Measurements from ENCODE around the gene OR6Y1.

Gene OR6Y1

GRCh38 chr1:158494796-158495195 lies 59.4 kb downstream of the OR6Y1 start:
- H3K9me3 ChIP-seq (ENCODE audit: control insufficient read depth, low read length) = no peaks in the 10 kb centered on the region
- no peaks in the 10 kb centered on the region for H3K36me3 ChIP-seq (ENCODE audit: control insufficient read depth in 1 of 2, insufficient read depth in 2 of 2, low read depth in 1 of 2, low read length in 2 of 2)
- no peak overlapping the region for H3K27ac ChIP-seq (ENCODE audit: low read length, poor library complexity, severe bottlenecking)
- H3K14ac ChIP-seq (ENCODE audit: low read length in 2 of 2) = no peak overlapping the region
- H3K4me3 ChIP-seq (ENCODE audit: insufficient read depth in 1 of 2, low read depth in 1 of 2, low read length in 2 of 2) = no peak overlapping the region
- no peak overlapping the region for H3K18ac ChIP-seq (ENCODE audit: low read depth in 1 of 2, low read length in 2 of 2)
- no peak for DNase-seq
- H3K27me3 ChIP-seq (ENCODE audit: control insufficient read depth in 1 of 2, insufficient read depth in 1 of 2, low read length in 2 of 2) = no peaks in the 10 kb centered on the region
- WGBS = no CpG with 5 or more reads among the region's 2 CpGs
- H2BK5ac ChIP-seq (ENCODE audit: low read depth, low read length, poor library complexity, severe bottlenecking) = no peak overlapping the region
- no peak overlapping the region for H2AK5ac ChIP-seq (ENCODE audit: low read length, severe bottlenecking)
- H3K4me2 ChIP-seq (ENCODE audit: low read length, poor library complexity, severe bottlenecking) = no peak overlapping the region
- no peak overlapping the region for H2BK15ac ChIP-seq (ENCODE audit: low read depth, poor library complexity, severe bottlenecking)
- no peak overlapping the region for H2AFZ ChIP-seq (ENCODE audit: low read depth, low read length)
- no peaks in the 10 kb centered on the region for H3K4me1 ChIP-seq (ENCODE audit: control insufficient read depth, insufficient read depth, low read depth, low read length)
- no peak overlapping the region for H3K23ac ChIP-seq (ENCODE audit: low read length in 2 of 2)
- no peak overlapping the region for H2BK12ac ChIP-seq (ENCODE audit: low read length in 2 of 2)
- H2BK120ac ChIP-seq (ENCODE audit: low read depth, low read length) = no peak overlapping the region
- no peaks in the 10 kb centered on the region for H3K79me1 ChIP-seq (replicated peaks; ENCODE audit: low read length, poor library complexity, severe bottlenecking)
- no peak overlapping the region for H3K9ac ChIP-seq (ENCODE audit: low read length)
- H3K4ac ChIP-seq (ENCODE audit: low read depth in 1 of 2, low read length in 2 of 2) = no peak overlapping the region
- no peak overlapping the region for H4K91ac ChIP-seq (ENCODE audit: low read length)
- H4K8ac ChIP-seq (ENCODE audit: low read length) = no peak overlapping the region

Data from mesenchymal stem cell (in vitro differentiated cells and primary cell).